Measurements from ENCODE around the gene VIPR2. TPM values are rescaled to one million over a fixed set of nuclear protein-coding genes. Genes with fewer than 3 reads are reported as not detected.

Gene VIPR2
- total RNA-seq, 1 experiment from 2014 or later: not detected

DNA sequence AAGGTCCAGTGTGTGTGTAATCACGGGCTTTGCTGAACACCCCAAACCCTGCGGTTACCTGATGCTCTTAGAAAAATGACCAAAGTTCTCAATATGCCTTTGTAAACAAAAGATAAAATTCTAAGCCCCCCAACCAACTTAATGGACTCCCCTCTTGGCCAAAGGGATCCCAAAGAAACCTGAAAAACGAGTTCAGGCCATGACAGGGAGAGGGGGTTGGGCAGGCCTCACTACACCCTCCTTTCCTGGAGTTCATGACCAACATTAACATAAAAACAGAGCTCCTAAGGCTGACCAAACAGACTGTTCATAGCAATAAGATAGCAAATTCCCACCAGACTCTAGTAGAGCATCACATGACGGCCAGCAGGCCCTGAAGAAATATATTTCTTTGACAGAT lies 3.0 kb upstream of the VIPR2 start:
- H3K4me1 ChIP-seq (replicated peaks; ENCODE audit: insufficient read depth): no peaks in the 10 kb centered on the region
- no peak overlapping the region for H3K27ac ChIP-seq
- TF ChIP-seq EZH2 (IDR thresholded peaks at IDR 0.05; ENCODE audit: low read depth): no peak
- no peak for TF ChIP-seq CTCF (conservative IDR thresholded peaks at IDR 0.05)
- POLR2A ChIA-PET (ENCODE audit: unreplicated experiment): no interaction called here
- no peak overlapping the region for H3K4me2 ChIP-seq
- H3K4me3 ChIP-seq: no peak overlapping the region
- DNase-seq: no peak
- no peaks in the 10 kb centered on the region for H3K79me2 ChIP-seq (ENCODE audit: low read depth)
- no peaks in the 10 kb centered on the region for H3K36me3 ChIP-seq (ENCODE audit: low read depth)
- no peaks in the 10 kb centered on the region for H3K9me2 ChIP-seq (ENCODE audit: insufficient read depth)
- H4K20me1 ChIP-seq (ENCODE audit: insufficient read depth): no peaks in the 10 kb centered on the region
- intact Hi-C loops (cut with micrococcal nuclease; ENCODE audit: unreplicated experiment): no loop called here
- H3F3A ChIP-seq (ENCODE audit: insufficient read depth, low read depth): no peaks in the 10 kb centered on the region
- H3K9me3 ChIP-seq (ENCODE audit: insufficient read depth, low read depth): no peaks in the 10 kb centered on the region
- CTCF ChIA-PET: no interaction called here
- H3K27me3 ChIP-seq (ENCODE audit: insufficient read depth, low read depth): peaks cover 73% of the 10 kb centered on the region
- BruUV-seq (replicated peaks): no TSS peak
- H2AFZ ChIP-seq: no peak overlapping the region

DNA sequence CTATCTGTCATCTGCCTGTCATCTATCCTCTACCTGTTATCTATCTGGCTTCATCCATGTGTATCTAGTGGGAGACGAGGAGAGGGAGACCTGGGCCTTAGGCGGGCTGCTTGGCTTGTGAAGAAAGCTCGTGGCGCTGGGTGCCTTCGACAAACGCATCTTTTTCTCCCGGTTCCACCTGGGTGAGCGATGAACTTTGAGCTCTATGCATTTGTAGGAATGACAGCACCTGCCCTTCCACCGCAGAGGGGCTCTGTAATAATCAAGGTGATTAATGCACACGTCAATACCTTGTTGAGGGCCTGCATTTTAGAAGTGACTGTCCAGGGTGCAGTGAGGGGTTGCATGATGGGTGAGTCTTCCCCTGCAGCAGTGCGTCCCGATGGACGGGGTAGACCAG lies 2.6 kb upstream of the VIPR2 start:
- TF ChIP-seq EZH2 (IDR thresholded peaks at IDR 0.05; ENCODE audit: low read depth) (no peak), CTCF (conservative IDR thresholded peaks at IDR 0.05) (no peak)
- intact Hi-C loops (cut with micrococcal nuclease; ENCODE audit: unreplicated experiment): no loop called here
- Histone ChIP-seq H3K4me1 (replicated peaks; ENCODE audit: insufficient read depth) (no peaks in the 10 kb centered on the region), H3K36me3 (ENCODE audit: low read depth) (no peaks in the 10 kb centered on the region), H3K9me3 (ENCODE audit: insufficient read depth, low read depth) (no peaks in the 10 kb centered on the region), H3K79me2 (ENCODE audit: low read depth) (no peaks in the 10 kb centered on the region), H3K4me3 (no peak overlapping the region), H3K4me2 (no peak overlapping the region), H2AFZ (no peak overlapping the region), H3F3A (ENCODE audit: insufficient read depth, low read depth) (no peaks in the 10 kb centered on the region), H3K27me3 (ENCODE audit: insufficient read depth, low read depth) (peaks cover 76% of the 10 kb centered on the region), H3K27ac (no peak overlapping the region), H4K20me1 (ENCODE audit: insufficient read depth) (no peaks in the 10 kb centered on the region), H3K9me2 (ENCODE audit: insufficient read depth) (no peaks in the 10 kb centered on the region)
- BruUV-seq (replicated peaks): no TSS peak
- DNase-seq: no peak
- ChIA-PET POLR2A (ENCODE audit: unreplicated experiment) (no interaction called here), CTCF (no interaction called here)

DNA sequence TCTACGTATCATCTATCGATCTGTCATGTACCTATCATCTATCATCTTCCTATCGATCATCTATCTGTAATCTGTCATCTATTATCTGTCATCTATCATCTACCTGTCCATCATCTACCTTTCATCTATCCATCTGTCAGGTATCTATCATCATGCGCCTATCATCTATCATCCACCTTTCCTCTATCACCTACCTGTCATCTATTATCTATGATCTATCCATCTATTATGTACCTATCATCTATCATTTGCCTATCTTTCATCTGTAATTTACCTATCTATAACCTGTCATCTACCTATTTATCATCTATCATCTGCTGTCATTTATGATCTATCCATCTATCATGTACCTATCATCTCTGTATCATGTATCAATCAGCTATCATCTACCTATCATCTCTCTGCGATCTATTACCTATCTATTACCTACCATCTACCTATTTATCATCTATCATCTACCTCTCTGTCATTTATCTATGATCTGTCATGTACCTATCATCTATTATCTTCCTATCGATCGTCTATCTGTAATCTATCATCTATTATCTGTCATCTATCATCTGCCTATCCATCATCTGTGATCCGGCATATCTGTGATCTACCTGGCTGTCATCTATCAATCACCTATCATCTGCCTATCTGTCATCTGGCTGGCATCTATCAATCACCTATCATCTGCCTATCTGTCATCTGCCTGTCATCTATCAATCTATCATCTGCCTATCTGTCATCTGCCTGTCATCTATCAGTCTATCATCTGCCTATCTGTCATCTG lies 1.6 kb upstream of the VIPR2 start:
- Histone ChIP-seq H3K4me1 (replicated peaks; ENCODE audit: insufficient read depth) (no peaks in the 10 kb centered on the region), H3K36me3 (ENCODE audit: low read depth) (no peaks in the 10 kb centered on the region), H3F3A (ENCODE audit: insufficient read depth, low read depth) (no peaks in the 10 kb centered on the region), H3K27ac (no peak overlapping the region), H3K4me3 (no peak overlapping the region), H2AFZ (no peak overlapping the region), H3K27me3 (ENCODE audit: insufficient read depth, low read depth) (peaks cover 76% of the 10 kb centered on the region), H3K9me3 (ENCODE audit: insufficient read depth, low read depth) (no peaks in the 10 kb centered on the region), H3K4me2 (no peak overlapping the region), H3K9me2 (ENCODE audit: insufficient read depth) (no peaks in the 10 kb centered on the region), H4K20me1 (ENCODE audit: insufficient read depth) (no peaks in the 10 kb centered on the region), H3K79me2 (ENCODE audit: low read depth) (no peaks in the 10 kb centered on the region)
- intact Hi-C loops (cut with micrococcal nuclease; ENCODE audit: unreplicated experiment): no loop called here
- POLR2A ChIA-PET (ENCODE audit: unreplicated experiment): no interaction called here
- no peak for DNase-seq
- no peak for TF ChIP-seq CTCF (conservative IDR thresholded peaks at IDR 0.05)
- no peak for TF ChIP-seq EZH2 (IDR thresholded peaks at IDR 0.05; ENCODE audit: low read depth)
- CTCF ChIA-PET: no interaction called here
- no TSS peak for BruUV-seq (replicated peaks)
